SK-N-MC (cell line): Measurements from ENCODE around the gene PMAIP1.

Experiments used
- DNase-seq: peaks from one replicate; pipeline ENCODE4 v3.0.0-alpha.2; 2011; ENCODE audit warnings: low read depth, low spot score
- H3K27ac ChIP-seq: fragments of 200-600 bp; sonication (generic); 2 replicates; pipeline ENCODE4 v1.5.1; 2016; ENCODE audit warnings: mixed run types
- H3K36me3 ChIP-seq: fragments of 200-600 bp; sonication (generic); 2 replicates; pipeline ENCODE4 v1.6.1; 2017; ENCODE audit warnings: antibody characterized with exemption, low read length, mixed read lengths; ENCODE audit not compliant: insufficient read depth
- H3K4me3 ChIP-seq: fragments of 200-600 bp; sonication (generic); 2 replicates; pipeline ENCODE4 v1.5.1; 2016
- H3K9ac ChIP-seq: fragments of 200-600 bp; sonication (generic); 2 replicates; pipeline ENCODE4 v1.8.0; 2017; ENCODE audit warnings: mixed run types, mixed read lengths; ENCODE audit not compliant: insufficient read length
- H3K9me3 ChIP-seq: fragments of 200-600 bp; sonication (generic); 2 replicates; pipeline ENCODE4 v1.6.1; 2017; ENCODE audit warnings: low read depth, mild to moderate bottlenecking, antibody characterized with exemption, low read length, moderate library complexity, mixed read lengths
- EZH2 ChIP-seq: fragments of 200-600 bp; sonication (generic); IDR thresholded peaks from one replicate; pipeline ENCODE4 v1.6.1; 2017; ENCODE audit warnings: antibody characterized with exemption
- FOXP2 ChIP-seq: optimal IDR thresholded peaks from 2 replicates; pipeline ENCODE3; 2011; ENCODE audit warnings: mild to moderate bottlenecking, moderate library complexity; ENCODE audit not compliant: insufficient read depth; ENCODE audit errors: extremely low read length, control extremely low read depth
- POLR2AphosphoS5 ChIP-seq: IDR thresholded peaks from 2 replicates; pipeline ENCODE4 v1.6.1; 2012; ENCODE audit warnings: mild to moderate bottlenecking, low read depth, low read length, borderline replicate concordance

PMAIP1 gene

DNA sequence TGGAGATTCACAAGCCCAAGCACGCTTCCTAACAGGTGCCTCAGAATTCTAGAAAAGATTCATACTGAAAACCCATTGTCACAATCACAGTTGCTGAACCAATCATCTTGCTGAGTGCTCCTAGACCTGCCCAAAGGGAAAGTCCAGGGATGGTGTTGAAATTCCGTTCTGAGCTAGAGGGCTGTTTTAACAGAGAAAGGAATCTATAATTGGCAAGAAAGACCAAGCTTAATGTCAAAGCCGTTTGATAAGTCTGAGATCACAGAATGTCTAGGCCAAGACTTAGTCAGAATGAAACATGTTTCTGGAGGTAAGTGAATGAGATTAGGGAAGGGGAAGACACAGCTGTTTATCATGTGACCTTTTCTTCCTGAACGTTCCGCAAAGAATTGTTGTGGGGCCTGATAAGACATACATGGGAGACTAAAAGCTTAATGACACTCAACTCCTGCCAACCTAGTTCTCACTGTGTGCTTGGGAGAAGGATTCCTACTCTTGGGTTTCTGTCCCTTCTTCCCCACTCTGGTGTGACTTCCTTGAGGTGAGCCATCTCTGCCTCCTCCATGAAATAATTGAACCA is 27.5 kb downstream of the PMAIP1 start:
- Histone ChIP-seq H3K4me3 (no peak overlapping the region), H3K9me3 (no peaks in the 10 kb centered on the region), H3K36me3 (no peaks in the 10 kb centered on the region), H3K27ac (no peak overlapping the region), H3K9ac (no peak overlapping the region)
- DNase-seq = no peak
- TF ChIP-seq FOXP2 = no peak
- no peak for TF ChIP-seq EZH2
- TF ChIP-seq POLR2AphosphoS5 = no peak

DNA sequence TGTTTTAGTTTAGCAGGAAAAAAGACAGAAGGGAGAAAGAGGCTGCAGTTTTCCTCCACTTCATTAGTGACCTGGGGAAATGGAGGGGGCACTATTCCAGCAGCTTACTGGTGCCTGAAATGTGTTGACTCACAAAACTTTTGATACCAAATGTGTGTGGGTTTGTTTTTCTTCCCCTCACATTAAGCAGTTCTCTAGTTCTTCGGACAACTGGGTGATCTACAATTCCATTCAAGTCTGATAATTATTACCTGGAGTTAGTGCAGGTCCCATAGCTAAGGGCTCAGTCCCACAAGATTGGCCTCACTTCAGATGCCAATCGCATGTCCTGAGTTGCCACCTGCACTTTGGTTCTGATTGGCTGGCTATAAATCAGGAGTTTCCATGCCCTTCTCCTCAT is 28.4 kb downstream of the PMAIP1 start:
- no peaks in the 10 kb centered on the region for H3K36me3 ChIP-seq
- DNase-seq = no peak
- H3K4me3 ChIP-seq = no peak overlapping the region
- H3K9me3 ChIP-seq = no peaks in the 10 kb centered on the region
- TF ChIP-seq FOXP2 (no peak), EZH2 (no peak), POLR2AphosphoS5 (no peak)
- no peak overlapping the region for H3K9ac ChIP-seq
- no peak overlapping the region for H3K27ac ChIP-seq

DNA sequence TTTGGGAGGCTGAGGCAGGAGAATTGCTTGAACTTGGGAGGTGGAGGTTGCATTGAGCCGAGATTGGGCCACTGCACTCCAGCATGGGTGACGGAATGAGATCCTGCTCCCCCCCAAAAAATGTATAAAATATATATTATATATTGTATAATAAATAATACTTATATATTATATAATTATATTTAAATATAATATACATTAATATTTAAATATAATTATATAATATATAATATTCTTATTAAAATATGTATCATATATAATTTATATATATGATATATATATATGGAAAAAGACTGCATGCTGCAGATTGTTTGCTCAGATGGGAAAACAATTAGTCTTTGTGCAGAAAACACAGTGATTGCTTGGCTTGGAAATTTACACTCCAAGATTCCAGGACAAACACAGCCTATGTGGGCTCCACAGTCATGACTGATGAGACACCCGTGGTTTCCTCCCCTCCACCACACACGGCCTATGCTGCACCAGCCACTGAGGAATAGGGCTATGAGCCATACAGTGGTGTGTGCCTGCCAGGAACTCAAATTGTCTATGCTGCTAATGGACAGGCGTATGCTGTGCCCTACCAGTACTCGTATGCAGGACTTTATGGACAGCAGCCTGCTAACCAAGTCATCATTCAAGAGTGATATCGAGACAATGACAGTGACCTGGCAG is 30.0 kb downstream of the PMAIP1 start:
- Histone ChIP-seq H3K36me3 (no peaks in the 10 kb centered on the region), H3K9me3 (no peaks in the 10 kb centered on the region), H3K9ac (no peak overlapping the region), H3K4me3 (no peak overlapping the region), H3K27ac (no peak overlapping the region)
- no peak for DNase-seq
- TF ChIP-seq FOXP2 (no peak), POLR2AphosphoS5 (no peak), EZH2 (no peak)

DNA sequence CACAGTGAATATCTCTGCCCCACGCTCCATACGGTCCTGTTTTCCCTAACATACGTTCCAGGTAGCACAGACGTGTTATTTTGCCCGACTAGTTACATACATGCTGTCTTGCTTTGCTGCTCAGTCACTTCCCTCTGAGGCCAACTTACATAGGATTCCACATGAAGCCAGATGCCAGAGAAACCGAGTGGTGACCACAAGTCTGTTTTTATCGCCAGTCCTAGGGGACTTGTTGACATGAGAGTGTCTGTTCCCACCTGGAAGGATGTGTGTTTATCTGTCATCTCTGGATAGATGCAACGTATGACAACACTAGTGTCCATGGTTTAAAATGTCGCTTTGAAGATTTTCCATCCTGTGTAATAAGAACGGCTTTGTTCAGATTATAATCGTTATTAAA is 32.6 kb downstream of the PMAIP1 start:
- Histone ChIP-seq H3K9me3 (no peaks in the 10 kb centered on the region), H3K9ac (no peak overlapping the region), H3K4me3 (no peak overlapping the region), H3K27ac (no peak overlapping the region), H3K36me3 (no peaks in the 10 kb centered on the region)
- TF ChIP-seq EZH2 (no peak), FOXP2 (no peak), POLR2AphosphoS5 (no peak)
- DNase-seq = no peak

DNA sequence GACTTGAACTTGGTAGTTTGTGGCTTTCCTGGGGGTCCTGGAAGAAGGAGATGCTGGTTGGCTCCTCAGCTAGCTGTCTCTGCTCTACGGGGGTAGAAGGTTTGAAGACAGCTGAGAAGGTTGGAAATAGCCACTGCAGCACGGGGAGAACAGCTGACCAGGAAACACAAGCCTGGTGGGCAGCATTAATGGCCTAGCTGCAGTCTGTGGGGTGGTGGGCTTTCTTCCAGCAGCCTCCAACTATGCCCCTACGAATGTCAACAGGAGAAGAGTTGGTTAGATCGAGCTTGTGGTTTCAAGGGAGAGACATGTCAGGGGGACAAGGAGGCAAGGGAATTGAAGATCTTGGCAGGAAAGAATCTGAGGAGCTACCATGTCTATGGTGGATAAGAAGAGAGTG is 38.9 kb downstream of the PMAIP1 start:
- Histone ChIP-seq H3K27ac (no peak overlapping the region), H3K36me3 (no peaks in the 10 kb centered on the region), H3K4me3 (no peak overlapping the region), H3K9me3 (no peaks in the 10 kb centered on the region), H3K9ac (no peak overlapping the region)
- no peak for DNase-seq
- no peak for TF ChIP-seq FOXP2
- no peak for TF ChIP-seq POLR2AphosphoS5
- TF ChIP-seq EZH2 = no peak

DNA sequence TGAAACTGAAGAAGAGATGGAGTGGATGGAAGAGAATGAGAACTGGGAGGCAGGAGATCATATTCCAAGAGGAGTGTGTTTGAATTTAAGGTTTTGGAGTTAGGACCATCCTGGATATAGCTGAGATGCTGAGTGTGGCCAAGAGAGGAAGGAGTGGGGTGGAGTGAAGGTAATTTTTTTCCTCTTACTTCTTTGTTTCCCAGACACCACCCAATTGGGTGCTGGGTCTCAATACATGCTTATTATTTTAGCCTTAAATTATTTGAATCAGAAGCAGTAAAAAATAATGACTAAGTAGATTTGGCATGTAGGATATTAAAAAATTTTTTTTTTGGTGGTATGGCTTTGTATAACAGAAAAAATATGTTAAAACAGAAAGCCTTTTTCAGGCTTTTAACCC is 39.3 kb downstream of the PMAIP1 start:
- H3K27ac ChIP-seq = no peak overlapping the region
- H3K9ac ChIP-seq = no peak overlapping the region
- no peak overlapping the region for H3K4me3 ChIP-seq
- DNase-seq = no peak
- no peak for TF ChIP-seq FOXP2
- no peaks in the 10 kb centered on the region for H3K36me3 ChIP-seq
- no peaks in the 10 kb centered on the region for H3K9me3 ChIP-seq

DNA sequence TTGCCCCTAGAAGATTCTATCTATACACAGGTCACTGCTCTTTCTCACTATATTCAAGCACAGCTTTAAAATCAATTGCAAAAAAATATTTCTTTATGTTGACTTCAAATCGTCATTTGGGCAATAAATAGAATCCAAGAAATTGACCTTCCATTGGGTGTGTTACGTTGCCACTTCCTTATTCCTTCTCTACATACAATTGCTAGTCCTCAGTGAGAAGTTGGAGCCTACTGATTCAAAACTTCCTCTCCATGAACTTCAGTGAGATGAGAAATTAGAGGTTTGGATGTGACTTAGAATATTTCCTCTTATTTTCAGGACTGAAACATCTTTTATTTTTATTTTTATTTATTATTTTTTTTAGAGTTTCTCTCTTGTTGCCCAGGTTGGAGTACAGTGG is 40.3 kb downstream of the PMAIP1 start:
- no peaks in the 10 kb centered on the region for H3K9me3 ChIP-seq
- no peak for DNase-seq
- no peak overlapping the region for H3K9ac ChIP-seq
- H3K27ac ChIP-seq = no peak overlapping the region
- H3K4me3 ChIP-seq = no peak overlapping the region
- TF ChIP-seq EZH2 (no peak), FOXP2 (no peak), POLR2AphosphoS5 (no peak)
- H3K36me3 ChIP-seq = no peaks in the 10 kb centered on the region

DNA sequence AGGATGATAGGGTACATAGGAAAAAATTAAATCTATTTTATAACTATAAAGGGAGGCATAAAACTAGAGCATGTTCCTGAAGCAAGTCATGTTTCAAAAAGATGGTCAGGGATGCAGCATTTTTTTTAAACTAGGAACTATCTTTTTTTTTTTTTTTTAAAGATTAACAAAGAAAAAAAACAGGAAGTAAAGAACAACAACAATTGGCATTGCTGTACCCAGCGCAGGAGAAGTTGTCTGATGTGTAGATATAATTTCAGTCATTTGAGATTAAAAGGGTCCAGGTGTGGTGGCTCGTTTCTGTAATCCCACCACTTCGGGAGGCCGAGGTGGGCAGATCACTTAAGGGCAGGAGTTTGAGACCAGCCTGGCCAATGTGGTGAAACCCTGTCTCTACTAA is 41.5 kb downstream of the PMAIP1 start:
- no peak for DNase-seq
- H3K36me3 ChIP-seq = no peaks in the 10 kb centered on the region
- TF ChIP-seq FOXP2 (no peak), POLR2AphosphoS5 (no peak), EZH2 (no peak)
- H3K27ac ChIP-seq = no peak overlapping the region
- no peak overlapping the region for H3K4me3 ChIP-seq
- no peaks in the 10 kb centered on the region for H3K9me3 ChIP-seq
- no peak overlapping the region for H3K9ac ChIP-seq

DNA sequence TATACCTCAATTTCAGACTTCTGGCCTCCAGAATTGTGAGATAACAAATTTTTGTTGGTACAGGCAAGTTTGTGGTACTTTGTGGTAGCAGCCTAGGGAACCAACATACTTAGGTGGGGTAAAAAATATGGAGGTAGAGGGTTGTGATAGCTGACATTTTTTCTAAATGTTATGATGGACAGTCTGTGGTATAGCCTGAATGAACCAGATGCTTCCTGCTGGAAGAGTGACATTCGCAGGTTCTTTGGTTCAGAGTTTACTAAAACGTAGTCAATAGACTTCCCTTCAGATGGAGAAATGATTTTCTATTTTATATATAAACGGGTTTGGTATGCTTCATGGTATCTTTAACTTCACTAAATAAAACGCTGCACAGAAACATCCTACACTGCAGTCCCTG is 42.8 kb downstream of the PMAIP1 start:
- no peak for DNase-seq
- no peaks in the 10 kb centered on the region for H3K9me3 ChIP-seq
- no peak overlapping the region for H3K4me3 ChIP-seq
- H3K27ac ChIP-seq = no peak overlapping the region
- TF ChIP-seq EZH2 (no peak), POLR2AphosphoS5 (no peak), FOXP2 (no peak)
- no peaks in the 10 kb centered on the region for H3K36me3 ChIP-seq
- H3K9ac ChIP-seq = no peak overlapping the region

DNA sequence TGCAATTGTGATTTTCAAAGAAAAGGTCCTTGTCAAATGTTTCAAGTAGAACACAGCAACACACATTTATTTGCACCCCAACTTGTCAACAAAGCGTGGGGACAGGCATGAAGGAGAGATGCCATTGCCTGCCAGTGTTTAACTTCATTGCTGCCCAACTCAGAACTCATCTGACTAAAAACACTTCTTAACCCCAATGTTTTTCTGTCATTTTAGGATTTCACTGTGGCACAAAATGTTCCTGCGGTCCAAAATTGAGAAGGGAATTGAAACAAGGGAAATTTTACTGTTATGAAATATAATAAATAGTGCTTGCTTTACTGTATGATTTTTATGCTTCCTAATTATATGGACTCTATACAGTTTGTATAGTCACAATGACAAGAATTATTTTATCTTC is 45.7 kb downstream of the PMAIP1 start:
- no peaks in the 10 kb centered on the region for H3K9me3 ChIP-seq
- H3K4me3 ChIP-seq = no peak overlapping the region
- no peak overlapping the region for H3K27ac ChIP-seq
- H3K36me3 ChIP-seq = no peaks in the 10 kb centered on the region
- no peak for DNase-seq
- no peak overlapping the region for H3K9ac ChIP-seq
- TF ChIP-seq FOXP2 = no peak
- no peak for TF ChIP-seq POLR2AphosphoS5
- no peak for TF ChIP-seq EZH2
